AG09309 (cell line): ENCODE data around the gene CLASP1.

Experiments
- DNase-seq: peaks from one replicate; pipeline ENCODE4 v3.0.0-alpha.2; 2010; ENCODE audit warnings: low read depth
- H3K4me3 ChIP-seq: 2 replicates; pipeline ENCODE4 v1.5.1; 2011; ENCODE audit warnings: mild to moderate bottlenecking, low read depth, low read length, moderate library complexity; ENCODE audit not compliant: control insufficient read depth
- CTCF ChIP-seq: IDR thresholded peaks from 2 replicates; pipeline ENCODE4 v1.5.1; 2011; ENCODE audit warnings: mild to moderate bottlenecking, low read depth, low read length, inconsistent platforms; ENCODE audit not compliant: insufficient read depth, control insufficient read depth; ENCODE audit errors: missing control alignments

CLASP1 gene

GRCh38 chr2:121475811-121476571 lies 173.3 kb downstream of the CLASP1 start:
- TF ChIP-seq CTCF: no peak
- no peak for DNase-seq
- H3K4me3 ChIP-seq: no peak overlapping the region

GRCh38 chr2:121473512-121473911 lies 175.8 kb downstream of the CLASP1 start:
- TF ChIP-seq CTCF: no peak
- H3K4me3 ChIP-seq: no peak overlapping the region
- DNase-seq: no peak

- no peak for TF ChIP-seq CTCF
- no peak for DNase-seq
- H3K4me3 ChIP-seq: no peak overlapping the region
Measured at GRCh38 chr2:121472470-121472993, 176.7 kb downstream of the CLASP1 start.

- H3K4me3 ChIP-seq: no peak overlapping the region
- no peak for TF ChIP-seq CTCF
- peak; percentile 37 for DNase-seq
Measured at GRCh38 chr2:121471532-121472469, 177.5 kb downstream of the CLASP1 start.

- no peak for DNase-seq
- TF ChIP-seq CTCF: no peak
- H3K4me3 ChIP-seq: no peak overlapping the region
Measured at GRCh38 chr2:121470917-121471316, 178.3 kb downstream of the CLASP1 start.

- TF ChIP-seq CTCF: no peak
- H3K4me3 ChIP-seq: no peak overlapping the region
- DNase-seq: no peak
Measured at GRCh38 chr2:121469356-121469755, 179.9 kb downstream of the CLASP1 start.
